ENCODE measurements around the gene CSMD2.

CSMD2 gene

GRCh38 chr1:33660956-33661355 lies 504.1 kb downstream of the CSMD2 start:
- no peak for DNase-seq

- DNase-seq, result peak; percentile 81
These were observed 504.8 kb downstream of the CSMD2 start for GRCh38 chr1:33660244-33660643.

DNA sequence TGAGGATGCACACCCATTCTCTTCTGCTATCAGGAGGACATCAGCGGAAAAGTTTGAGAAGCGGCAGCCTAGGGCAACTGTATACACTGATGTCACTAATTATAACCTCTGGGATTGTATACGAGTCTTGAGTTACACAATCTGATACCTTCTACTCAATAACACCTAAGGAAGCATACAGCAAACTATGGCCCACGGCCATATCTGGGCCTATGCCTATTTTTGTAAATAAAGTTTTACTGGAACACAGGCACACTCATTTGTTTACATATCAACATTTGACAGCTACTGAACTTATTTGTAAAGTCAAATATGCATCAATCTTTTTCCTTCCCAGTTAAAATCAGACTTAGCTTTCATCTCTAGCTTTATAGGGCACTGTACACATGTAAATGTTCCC lies 505.4 kb downstream of the CSMD2 start:
- no peak for DNase-seq

GRCh38 chr1:33657833-33658232 lies 507.2 kb downstream of the CSMD2 start:
- no peak for DNase-seq

GRCh38 chr1:33656467-33657005 lies 508.5 kb downstream of the CSMD2 start:
- no peak for DNase-seq

GRCh38 chr1:33655496-33655895 lies 509.5 kb downstream of the CSMD2 start:
- no peak for DNase-seq

DNA sequence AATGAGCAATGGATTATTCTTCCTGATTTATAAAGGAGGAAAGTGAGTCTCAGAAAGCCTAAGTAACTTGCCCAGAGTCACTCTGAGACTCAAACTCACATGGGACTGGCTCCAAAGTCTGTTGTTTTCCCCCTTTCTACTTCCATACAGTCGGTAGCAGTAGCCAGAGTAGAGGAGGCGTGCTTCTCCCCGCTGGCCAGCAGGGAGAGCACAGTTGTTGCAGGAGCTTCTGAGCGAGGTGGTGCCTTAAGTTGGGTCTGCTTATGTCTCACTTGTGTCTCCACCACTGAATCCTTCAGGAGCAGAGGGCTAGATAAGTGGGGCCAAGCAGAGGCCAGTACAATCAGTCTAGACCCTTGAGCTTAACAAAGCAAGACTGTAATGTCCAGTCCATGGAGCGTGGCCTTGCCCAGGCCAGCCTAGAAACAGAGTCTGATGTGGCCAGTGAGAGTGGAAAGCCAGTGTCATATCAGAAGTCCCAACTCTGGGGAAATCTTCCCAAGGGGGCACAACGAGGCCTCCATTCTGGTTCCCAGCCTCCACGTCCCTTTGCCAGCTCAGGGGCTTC lies 510.7 kb downstream of the CSMD2 start:
- peak; percentile 20 for DNase-seq

DNA sequence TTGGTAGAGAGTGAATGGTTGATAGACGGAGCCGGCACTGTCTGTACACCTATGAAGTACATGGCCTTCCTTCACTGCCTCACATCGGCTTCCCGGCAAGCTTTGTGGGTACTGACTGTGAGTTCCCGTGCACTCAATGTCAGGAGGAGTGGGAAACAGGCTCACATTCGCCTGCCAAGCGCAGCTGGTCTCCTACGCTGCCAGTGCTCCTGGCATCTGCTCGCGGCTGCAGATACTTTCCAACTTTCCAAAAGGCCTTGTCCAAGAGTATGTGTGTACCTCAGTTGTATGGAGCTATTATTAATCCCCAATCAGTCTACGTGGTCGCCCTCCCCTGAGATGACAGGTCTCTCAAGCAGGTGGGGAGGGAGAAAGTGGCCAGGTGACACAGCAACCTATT lies 511.8 kb downstream of the CSMD2 start:
- no peak for DNase-seq

GRCh38 chr1:33650708-33651107 lies 514.3 kb downstream of the CSMD2 start:
- no peak for DNase-seq

- no peak for DNase-seq
These were observed 515.3 kb downstream of the CSMD2 start for GRCh38 chr1:33649759-33650158.

- DNase-seq, result no peak
These were observed 521.8 kb downstream of the CSMD2 start for GRCh38 chr1:33643216-33643615.

DNA sequence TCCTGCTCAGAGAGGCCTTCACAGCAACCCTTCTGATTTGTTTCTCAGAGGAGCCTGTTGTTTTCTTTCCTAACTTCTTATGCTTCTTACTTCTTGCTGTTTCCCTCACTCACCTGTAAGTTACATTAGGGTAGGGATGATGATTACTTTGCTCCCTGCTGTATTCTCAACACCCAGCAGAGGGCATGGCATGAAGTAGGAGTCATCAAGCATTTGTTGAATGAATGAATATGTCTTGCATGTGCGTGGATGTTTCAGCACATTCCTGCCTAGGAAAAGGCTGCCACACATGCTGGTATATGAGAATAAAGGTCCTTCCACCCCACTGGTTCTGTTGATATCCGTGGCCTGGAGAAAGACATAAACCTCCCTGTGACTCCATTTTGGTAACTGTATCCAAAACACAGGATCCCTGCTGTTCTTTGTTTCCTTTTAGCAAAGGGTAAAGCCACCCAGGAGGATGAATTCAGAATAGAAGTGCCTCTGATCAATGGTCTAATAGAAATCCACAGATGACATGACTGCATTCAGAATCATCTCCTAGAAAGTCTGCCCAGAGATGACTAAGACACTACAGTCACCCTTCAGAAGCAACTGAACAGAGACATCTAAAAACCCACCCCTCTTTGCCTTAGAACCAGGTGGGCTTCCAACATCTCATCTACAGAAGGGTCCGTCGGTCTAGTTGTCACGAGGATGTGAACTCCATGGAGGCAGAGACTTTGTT lies 523.8 kb downstream of the CSMD2 start:
- DNase-seq, result peak; percentile 36

DNA sequence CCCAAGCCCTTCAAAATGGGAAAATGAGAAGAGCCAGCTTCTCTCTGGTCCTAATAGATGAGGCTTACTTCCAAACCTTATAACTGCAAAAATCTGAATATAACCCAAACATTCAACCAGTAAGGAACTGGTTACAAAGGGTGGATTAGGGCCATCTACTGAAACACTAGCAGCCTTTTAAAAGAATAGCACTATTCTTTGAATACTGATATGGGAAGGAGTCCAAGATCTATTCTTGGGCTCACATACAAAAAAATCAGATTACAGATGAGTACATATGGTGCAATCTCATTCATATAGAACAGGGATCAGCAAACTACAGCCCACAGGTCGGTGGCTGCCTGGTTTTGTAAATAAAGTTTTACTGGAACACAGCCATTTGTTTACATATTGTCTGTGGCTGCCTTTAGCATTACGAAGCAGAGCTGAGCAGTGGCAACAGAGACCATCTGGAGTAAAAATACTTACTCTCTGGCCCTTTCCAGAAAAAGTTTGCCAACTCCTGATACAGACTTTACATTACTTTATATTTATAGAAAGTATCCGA lies 524.8 kb downstream of the CSMD2 start:
- no peak for DNase-seq

GRCh38 chr1:33637846-33638440 lies 527.1 kb downstream of the CSMD2 start:
- DNase-seq, result no peak

GRCh38 chr1:33636209-33636608 lies 528.8 kb downstream of the CSMD2 start:
- no peak for DNase-seq

GRCh38 chr1:33635336-33636012 lies 529.6 kb downstream of the CSMD2 start:
- DNase-seq, result no peak

DNA sequence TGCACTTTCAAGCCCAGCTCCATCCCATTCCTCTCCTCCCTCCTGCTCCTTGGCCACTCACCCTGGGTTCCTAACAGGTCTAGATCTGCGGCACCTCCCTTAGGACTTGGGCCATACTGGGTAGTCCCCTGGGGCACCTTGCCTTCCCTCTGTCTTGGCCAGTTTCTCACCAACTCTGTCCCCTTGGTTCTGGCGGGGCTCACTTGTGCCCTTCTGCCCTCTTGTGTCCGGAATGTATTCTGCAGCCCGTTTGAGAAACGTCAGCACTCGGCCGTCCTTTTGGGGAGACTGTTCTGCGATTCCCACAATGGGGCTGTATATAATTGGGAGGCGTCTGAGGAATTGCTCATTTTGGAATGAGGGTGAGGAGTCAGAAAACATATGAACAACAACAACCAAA lies 530.2 kb downstream of the CSMD2 start:
- peak; percentile 25 for DNase-seq

DNA sequence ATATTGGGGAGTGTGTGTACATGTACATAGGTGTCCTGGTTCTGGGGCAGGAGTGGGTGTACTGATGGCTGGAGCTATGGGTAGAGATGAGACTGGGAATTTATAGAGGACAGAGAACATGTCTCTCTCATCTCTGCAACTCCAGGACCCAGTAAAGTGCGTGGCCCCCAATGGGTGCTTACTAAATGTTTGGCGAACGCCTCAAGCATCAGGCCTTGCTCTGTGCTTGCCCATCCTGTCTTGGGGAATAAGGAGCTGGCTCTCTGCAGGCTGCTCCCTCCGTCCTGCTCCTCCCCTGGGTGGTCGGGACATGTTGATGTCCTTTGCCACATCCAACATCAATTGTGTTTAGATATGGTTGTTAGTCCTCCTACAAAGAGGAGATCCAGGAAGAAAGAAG lies 530.9 kb downstream of the CSMD2 start:
- DNase-seq, result no peak

DNA sequence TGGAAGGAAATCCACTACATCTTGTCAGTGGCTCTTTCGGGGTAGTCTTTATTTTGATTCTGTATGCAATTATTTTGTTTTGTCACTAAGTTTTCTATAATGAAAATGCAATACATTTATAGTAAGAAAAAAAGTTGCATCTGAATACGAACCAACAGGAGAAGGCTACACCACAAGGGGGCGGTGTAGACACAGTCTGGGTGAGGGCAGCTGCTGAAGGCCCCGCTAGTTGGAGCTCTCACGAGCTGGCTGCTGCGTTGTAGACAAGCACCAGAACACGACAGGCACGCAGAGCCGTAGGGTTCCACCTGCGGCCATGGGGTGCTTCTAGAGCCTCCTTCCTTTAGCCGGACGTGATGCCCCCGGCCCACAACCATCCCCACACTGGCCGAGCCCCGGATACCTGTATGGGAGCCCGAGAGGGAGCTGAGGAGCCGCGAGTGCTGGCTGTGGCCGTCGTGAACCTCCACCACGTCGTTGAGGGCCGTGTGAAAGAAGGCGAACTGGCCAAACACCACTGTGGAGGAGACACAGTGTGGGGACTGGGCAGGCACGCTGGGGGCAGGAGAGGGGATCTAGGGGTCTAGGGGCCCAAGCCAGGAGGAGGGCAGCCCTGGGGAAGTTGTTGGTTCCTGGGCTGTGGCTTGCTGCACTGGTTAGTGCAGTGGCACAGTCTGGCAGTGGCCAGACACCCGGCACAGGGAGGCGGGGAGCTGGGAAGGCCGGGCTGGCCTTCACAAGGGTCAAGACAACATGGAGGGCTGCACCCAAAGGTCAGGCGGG lies 531.8 kb downstream of the CSMD2 start:
- DNase-seq, result peak; percentile 96

DNA sequence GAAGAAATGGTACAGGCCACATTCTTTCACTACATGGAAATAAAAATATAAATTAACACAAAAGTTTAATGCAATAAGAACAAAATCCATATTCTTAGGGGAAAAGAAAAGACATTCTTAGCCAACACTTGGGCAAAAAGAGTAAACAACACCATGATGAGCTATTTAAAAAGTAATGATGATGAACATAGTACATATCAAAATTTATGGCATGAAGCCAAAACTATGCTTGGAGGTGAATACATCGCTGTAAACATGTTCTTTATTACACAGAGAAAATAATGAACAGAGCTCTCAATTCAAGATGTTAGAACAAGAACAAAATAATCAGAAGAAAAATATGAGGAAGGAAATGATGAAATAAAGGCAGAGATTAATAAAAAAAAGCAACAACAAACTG lies 534.3 kb downstream of the CSMD2 start:
- DNase-seq, result no peak

- no peak for DNase-seq
These were observed 538.2 kb downstream of the CSMD2 start for GRCh38 chr1:33626801-33627200.
